ENCODE measurements around the gene OR2T1.
"Not testable (repeated sequence)": the region's sequence is repeated elsewhere in the genome, so short reads cannot be mapped to it uniquely, and the experiment has no call there.

DNA sequence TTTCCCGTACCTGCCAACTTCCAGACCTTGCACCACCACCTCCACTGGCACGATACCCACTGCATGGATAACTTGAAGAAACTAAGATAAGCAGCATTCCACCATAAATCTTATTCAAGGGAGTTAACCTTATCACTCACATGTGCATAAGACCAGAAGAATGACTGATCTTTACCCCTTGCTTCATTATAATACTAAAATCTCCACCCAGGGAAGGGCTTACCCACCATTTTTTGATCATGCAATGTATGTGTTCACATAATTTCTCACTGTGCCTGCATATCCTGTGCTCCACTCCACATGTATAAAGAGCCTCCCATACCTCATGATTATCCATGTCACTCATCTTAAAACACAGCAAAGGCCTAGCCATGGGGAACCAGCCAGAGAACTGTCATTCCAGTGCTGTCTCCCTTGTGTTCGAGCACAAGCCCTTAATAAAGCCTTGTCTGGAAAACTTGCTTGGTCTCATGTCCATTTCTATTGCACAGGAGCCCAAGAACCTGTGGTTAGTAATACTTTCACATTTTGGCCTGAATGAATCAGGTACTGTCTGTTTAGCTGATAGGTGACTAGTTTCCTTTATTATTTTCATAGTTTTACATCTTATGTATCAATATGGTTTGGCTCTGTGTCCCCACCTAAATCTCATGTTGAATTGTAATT lies 24.8 kb downstream of the OR2T1 start:
- TF ChIP-seq, protein P1, sequence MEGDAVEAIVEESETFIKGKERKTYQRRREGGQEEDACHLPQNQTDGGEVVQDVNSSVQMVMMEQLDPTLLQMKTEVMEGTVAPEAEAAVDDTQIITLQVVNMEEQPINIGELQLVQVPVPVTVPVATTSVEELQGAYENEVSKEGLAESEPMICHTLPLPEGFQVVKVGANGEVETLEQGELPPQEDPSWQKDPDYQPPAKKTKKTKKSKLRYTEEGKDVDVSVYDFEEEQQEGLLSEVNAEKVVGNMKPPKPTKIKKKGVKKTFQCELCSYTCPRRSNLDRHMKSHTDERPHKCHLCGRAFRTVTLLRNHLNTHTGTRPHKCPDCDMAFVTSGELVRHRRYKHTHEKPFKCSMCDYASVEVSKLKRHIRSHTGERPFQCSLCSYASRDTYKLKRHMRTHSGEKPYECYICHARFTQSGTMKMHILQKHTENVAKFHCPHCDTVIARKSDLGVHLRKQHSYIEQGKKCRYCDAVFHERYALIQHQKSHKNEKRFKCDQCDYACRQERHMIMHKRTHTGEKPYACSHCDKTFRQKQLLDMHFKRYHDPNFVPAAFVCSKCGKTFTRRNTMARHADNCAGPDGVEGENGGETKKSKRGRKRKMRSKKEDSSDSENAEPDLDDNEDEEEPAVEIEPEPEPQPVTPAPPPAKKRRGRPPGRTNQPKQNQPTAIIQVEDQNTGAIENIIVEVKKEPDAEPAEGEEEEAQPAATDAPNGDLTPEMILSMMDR (IDR thresholded peaks at IDR 0.05; ENCODE audit: control extremely low read depth in 1 of 3, insufficient read depth in 1 of 3, low read depth in 1 of 3, low read length in 3 of 3), result not testable (repeated sequence)
- TF ChIP-seq GTF2F1 (IDR thresholded peaks at IDR 0.05; ENCODE audit: borderline replicate concordance, low read depth, low read length); SIX5 (IDR thresholded peaks at IDR 0.05; ENCODE audit: low read depth, low read length); POLR2AphosphoS5 (IDR thresholded peaks at IDR 0.05; ENCODE audit: low read depth, low read length); POLR2A (IDR thresholded peaks at IDR 0.05; ENCODE audit: control extremely low read depth in 1 of 2, low read depth in 2 of 2, low read length in 2 of 2); CREB1 (IDR thresholded peaks at IDR 0.05); CEBPB (IDR thresholded peaks at IDR 0.05; ENCODE audit: low read depth, low read length); SAP30 (IDR thresholded peaks at IDR 0.05; ENCODE audit: insufficient read depth, insufficient replicate concordance, low read length); EGR1 (IDR thresholded peaks at IDR 0.05; ENCODE audit: borderline replicate concordance, low read depth, low read length); RAD21 (IDR thresholded peaks at IDR 0.05 in 1 of 2, conservative IDR thresholded peaks at IDR 0.05 in 1 of 2; ENCODE audit: low read depth in 2 of 2, low read length in 2 of 2); EZH2 (IDR thresholded peaks at IDR 0.05; ENCODE audit: low read depth, low read length, severe bottlenecking); SP1 (IDR thresholded peaks at IDR 0.05; ENCODE audit: low read depth, low read length); ZNF274 (IDR thresholded peaks at IDR 0.05; ENCODE audit: borderline replicate concordance, extremely low read depth, low read length): not testable (repeated sequence)
- TF ChIP-seq, protein P2, sequence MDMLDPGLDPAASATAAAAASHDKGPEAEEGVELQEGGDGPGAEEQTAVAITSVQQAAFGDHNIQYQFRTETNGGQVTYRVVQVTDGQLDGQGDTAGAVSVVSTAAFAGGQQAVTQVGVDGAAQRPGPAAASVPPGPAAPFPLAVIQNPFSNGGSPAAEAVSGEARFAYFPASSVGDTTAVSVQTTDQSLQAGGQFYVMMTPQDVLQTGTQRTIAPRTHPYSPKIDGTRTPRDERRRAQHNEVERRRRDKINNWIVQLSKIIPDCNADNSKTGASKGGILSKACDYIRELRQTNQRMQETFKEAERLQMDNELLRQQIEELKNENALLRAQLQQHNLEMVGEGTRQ (IDR thresholded peaks at IDR 0.05; ENCODE audit: low read length), result not testable (repeated sequence)
